Activated naive CD8-positive, alpha-beta T cell (primary cell): ENCODE measurements around the gene GANC.

Experiments
- H3K27ac Mint-ChIP-seq: one replicate; pipeline ENCODE4 v1.8.0; 2021; ENCODE audit warnings: mixed read lengths
- H3K27me3 Mint-ChIP-seq: one replicate; pipeline ENCODE4 v1.8.0; 2021; ENCODE audit warnings: mixed read lengths
- H3K36me3 Mint-ChIP-seq: one replicate; pipeline ENCODE4 v1.8.0; 2021; ENCODE audit warnings: mixed read lengths
- H3K4me1 Mint-ChIP-seq: one replicate; pipeline ENCODE4 v1.8.0; 2021; ENCODE audit warnings: low read depth, mixed read lengths
- H3K4me3 Mint-ChIP-seq: one replicate; pipeline ENCODE4 v1.8.0; 2021; ENCODE audit warnings: mild to moderate bottlenecking, mixed read lengths
- H3K9me3 Mint-ChIP-seq: one replicate; pipeline ENCODE4 v1.8.0; 2021; ENCODE audit warnings: low read depth, mixed read lengths

Gene GANC

DNA sequence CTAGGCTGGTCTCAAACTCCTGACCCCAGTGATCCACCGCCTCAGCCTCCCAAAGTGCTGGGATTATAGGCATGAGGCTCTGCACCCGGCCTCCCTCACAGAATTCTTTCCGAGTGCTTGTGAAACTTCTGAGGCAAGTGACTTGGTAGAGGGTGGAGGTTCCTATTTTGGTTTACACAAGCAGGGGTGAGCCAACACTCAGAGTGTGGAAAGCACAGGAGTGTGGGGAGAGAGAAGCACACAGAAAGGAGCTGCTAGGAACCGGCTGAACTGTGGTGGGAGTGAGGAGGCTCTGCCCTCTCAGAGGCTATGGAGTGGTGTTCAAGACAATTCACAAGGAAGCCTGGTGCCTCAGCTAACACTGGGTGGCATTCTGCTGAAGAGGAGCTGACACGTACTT lies 94.0 kb downstream of the GANC start:
- Mint-ChIP-seq H3K4me1 (no peaks in the 10 kb centered on the region), H3K36me3 (peaks cover 11% of the 10 kb centered on the region), H3K27ac (no peak overlapping the region), H3K27me3 (no peaks in the 10 kb centered on the region), H3K9me3 (no peaks in the 10 kb centered on the region), H3K4me3 (no peak overlapping the region)

DNA sequence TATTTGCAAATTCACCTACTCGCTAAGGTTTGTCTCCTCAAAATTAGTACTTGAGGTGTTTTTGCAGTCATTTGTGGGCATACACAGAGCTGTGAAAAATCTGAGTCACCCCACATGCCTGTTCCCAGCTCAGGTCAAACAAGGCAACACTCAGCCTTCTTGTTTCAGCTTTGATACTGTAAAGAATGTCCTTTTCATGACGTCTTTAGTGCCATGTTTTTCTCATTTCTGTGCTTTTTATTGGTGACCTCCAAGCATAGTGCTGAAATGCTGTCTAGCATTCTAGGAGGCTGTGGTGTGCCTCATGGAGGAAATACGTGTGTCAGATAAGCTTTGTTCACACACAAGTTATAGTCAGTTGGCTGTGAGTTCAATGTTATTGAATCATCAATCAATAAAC lies 95.1 kb downstream of the GANC start:
- Mint-ChIP-seq H3K9me3 (no peaks in the 10 kb centered on the region), H3K27me3 (no peaks in the 10 kb centered on the region), H3K4me3 (no peak overlapping the region), H3K36me3 (peaks cover 9% of the 10 kb centered on the region), H3K4me1 (no peaks in the 10 kb centered on the region), H3K27ac (no peak overlapping the region)

DNA sequence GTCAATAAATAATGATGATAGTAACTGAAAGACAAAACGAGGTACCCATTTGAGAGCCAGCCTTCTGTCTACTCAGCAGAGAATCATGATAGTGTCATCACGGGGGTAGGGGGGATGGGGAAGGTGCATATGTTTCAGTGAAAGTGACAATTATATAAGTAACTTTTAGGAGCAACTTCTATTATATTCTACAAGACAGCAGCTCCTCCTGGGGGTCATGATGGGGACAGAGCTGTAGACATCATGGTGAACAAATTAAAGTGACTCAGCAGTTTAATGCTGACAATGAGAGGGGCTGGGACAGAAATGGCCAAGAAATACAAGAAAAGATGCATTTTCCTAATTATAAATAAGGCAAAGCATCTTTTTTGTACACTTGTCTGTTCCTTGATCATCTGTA lies 98.1 kb downstream of the GANC start:
- Mint-ChIP-seq H3K4me3 (no peak overlapping the region), H3K9me3 (no peaks in the 10 kb centered on the region), H3K4me1 (no peaks in the 10 kb centered on the region), H3K27ac (no peak overlapping the region), H3K36me3 (peaks cover 3% of the 10 kb centered on the region), H3K27me3 (no peaks in the 10 kb centered on the region)

DNA sequence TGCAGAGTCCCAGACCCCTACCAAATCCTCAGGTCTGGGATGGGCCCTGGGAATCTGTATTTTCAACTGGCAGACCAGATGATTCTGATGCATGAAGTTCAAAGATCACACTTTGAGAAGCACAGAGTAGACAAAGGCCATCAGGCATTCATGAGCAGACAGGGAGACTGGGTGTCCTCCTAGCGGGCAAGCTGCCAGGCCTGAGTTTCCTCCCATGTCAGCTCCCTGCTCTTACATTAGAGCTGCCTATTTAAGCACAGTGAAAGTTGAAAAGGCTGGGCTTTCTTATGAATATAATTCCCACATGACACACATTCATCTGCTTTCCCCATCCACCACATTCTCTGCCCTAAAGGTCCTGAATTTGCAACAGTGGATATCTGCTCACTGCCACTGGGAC lies 100.3 kb downstream of the GANC start:
- H3K27me3 Mint-ChIP-seq, result no peaks in the 10 kb centered on the region
- H3K9me3 Mint-ChIP-seq, result peaks cover 5% of the 10 kb centered on the region
- H3K36me3 Mint-ChIP-seq, result peaks cover 3% of the 10 kb centered on the region
- H3K4me3 Mint-ChIP-seq, result no peak overlapping the region
- H3K4me1 Mint-ChIP-seq, result no peaks in the 10 kb centered on the region
- no peak overlapping the region for H3K27ac Mint-ChIP-seq

DNA sequence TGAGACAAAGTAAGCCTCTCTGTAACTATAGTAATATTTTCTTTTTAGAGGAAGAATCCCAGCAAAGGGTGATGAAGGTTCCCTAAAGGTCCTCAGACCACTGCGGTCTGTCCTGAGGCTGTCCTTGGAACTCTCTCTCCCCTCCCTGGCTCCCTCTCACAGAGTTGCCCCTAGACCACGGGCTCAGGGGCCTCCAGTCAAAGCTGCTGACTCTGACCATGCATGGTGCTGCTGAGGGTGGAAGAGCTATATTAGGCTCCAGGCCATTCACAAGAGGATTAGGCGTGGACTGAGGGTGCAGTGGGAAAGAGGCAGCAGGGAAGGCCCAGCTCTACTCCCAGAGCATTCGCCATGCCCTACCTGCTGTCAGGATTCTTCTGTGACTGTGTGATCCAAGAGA lies 100.9 kb downstream of the GANC start:
- no peaks in the 10 kb centered on the region for H3K27me3 Mint-ChIP-seq
- peaks cover 10% of the 10 kb centered on the region for H3K9me3 Mint-ChIP-seq
- H3K4me1 Mint-ChIP-seq, result no peaks in the 10 kb centered on the region
- no peak overlapping the region for H3K4me3 Mint-ChIP-seq
- no peak overlapping the region for H3K27ac Mint-ChIP-seq
- H3K36me3 Mint-ChIP-seq, result peaks cover 6% of the 10 kb centered on the region

DNA sequence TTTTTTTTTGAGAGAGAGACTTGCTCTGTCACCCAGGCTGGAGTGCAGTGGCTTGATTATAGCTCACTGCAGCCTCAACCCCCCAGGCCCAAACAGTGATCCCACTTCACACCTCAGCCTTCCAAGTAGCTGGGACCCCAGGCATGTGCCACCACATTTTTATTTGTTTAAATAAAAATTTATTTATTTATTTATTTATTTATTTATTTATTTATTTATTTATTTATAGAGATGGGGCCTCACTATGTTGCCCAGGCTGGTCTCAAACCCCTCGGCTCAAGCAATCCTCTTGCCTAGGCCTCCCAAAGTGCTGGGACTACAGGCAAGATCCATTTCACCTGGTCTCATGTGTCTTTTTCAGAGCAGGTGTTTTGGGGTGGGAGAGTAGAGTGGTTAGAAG lies 101.8 kb downstream of the GANC start:
- H3K27ac Mint-ChIP-seq, result no peak overlapping the region
- H3K27me3 Mint-ChIP-seq, result no peaks in the 10 kb centered on the region
- no peaks in the 10 kb centered on the region for H3K4me1 Mint-ChIP-seq
- peaks cover 10% of the 10 kb centered on the region for H3K36me3 Mint-ChIP-seq
- H3K9me3 Mint-ChIP-seq, result peaks cover 13% of the 10 kb centered on the region
- no peak overlapping the region for H3K4me3 Mint-ChIP-seq

DNA sequence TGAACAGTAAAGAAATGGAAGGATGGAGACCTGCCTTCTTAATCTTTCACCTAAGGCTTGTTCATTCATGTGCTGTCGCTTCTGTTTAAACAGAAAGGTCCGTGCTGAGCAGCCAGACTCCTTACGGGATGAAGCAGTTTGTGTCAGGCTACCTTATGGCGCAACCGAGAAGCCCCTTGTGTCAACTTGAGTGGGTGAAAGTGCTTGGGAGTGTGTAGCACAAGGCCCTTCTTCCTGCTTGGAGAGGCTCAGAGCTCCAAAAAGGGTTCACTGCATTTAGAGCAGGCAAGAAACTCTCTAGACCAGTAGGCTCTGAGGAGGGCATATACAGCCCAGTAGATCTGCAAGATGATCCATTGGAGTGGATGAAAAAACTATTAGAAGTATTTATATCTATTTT lies 102.3 kb downstream of the GANC start:
- no peaks in the 10 kb centered on the region for H3K27me3 Mint-ChIP-seq
- H3K4me3 Mint-ChIP-seq, result no peak overlapping the region
- H3K4me1 Mint-ChIP-seq, result no peaks in the 10 kb centered on the region
- H3K9me3 Mint-ChIP-seq, result peaks cover 13% of the 10 kb centered on the region
- H3K27ac Mint-ChIP-seq, result no peak overlapping the region
- peaks cover 10% of the 10 kb centered on the region for H3K36me3 Mint-ChIP-seq

DNA sequence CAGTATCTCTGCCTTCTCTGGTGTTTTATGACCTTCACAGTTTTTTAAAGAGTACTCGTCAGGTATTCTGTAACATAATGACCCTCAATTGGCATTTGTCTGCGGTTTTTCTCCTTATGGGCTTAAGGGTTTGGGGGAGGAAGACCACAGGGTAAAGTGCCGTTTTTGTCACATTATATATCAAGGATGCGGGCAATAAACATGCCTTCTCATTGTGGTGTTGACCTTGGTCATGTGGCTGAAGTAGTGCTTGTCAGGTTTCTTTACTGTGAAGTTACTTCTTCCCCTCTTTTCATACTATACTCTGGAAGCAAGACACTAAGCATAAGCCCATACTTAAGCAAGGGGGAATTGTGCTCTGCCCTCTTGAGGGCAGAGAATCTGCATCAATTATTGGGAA lies 102.9 kb downstream of the GANC start:
- H3K27ac Mint-ChIP-seq, result no peak overlapping the region
- H3K9me3 Mint-ChIP-seq, result peaks cover 13% of the 10 kb centered on the region
- no peak overlapping the region for H3K4me3 Mint-ChIP-seq
- no peaks in the 10 kb centered on the region for H3K27me3 Mint-ChIP-seq
- H3K4me1 Mint-ChIP-seq, result no peaks in the 10 kb centered on the region
- H3K36me3 Mint-ChIP-seq, result peaks cover 7% of the 10 kb centered on the region

DNA sequence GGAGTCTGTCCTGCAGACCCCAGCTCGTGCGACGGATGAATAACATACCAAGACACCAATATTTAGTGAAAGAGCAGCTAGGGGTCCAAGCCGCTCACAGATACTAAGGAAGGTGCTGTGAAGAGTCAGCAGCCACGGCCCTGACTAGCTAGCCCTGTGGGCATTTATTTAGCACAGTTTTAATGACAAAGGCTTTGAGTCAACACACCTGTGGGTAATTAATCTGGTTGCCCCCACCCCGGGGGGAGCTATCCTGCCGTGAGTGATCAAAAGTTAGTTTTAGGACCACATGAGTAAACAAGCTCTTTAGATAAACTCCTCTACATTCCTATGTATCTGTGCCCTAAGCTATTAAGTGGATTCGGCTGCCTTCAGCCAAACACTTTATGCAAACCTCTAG lies 105.0 kb downstream of the GANC start:
- Mint-ChIP-seq H3K9me3 (peaks cover 13% of the 10 kb centered on the region), H3K4me3 (no peak overlapping the region), H3K27me3 (no peaks in the 10 kb centered on the region), H3K36me3 (peaks cover 10% of the 10 kb centered on the region), H3K4me1 (no peaks in the 10 kb centered on the region), H3K27ac (no peak overlapping the region)

DNA sequence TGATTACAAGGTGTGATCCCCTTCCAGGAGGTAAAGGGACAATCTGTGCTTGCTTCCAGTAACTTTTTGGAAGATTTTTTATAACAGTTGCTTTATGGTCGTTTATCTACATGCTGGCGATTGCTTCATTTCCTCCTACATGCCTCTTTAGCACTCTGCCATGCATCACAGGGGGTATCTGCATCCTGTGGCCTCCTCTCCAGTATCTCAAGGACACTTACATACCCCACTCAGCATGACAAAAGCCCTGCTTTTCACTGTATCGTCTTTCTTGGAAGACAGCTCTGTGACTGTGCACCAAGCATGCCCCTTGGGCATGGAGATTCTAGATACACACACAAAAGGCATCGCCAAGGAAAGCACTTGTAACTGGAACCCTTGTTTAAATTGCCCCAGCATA lies 111.6 kb downstream of the GANC start:
- Mint-ChIP-seq H3K9me3 (no peaks in the 10 kb centered on the region), H3K4me1 (no peaks in the 10 kb centered on the region), H3K36me3 (peaks cover 2% of the 10 kb centered on the region), H3K4me3 (no peak overlapping the region), H3K27me3 (no peaks in the 10 kb centered on the region), H3K27ac (no peak overlapping the region)

DNA sequence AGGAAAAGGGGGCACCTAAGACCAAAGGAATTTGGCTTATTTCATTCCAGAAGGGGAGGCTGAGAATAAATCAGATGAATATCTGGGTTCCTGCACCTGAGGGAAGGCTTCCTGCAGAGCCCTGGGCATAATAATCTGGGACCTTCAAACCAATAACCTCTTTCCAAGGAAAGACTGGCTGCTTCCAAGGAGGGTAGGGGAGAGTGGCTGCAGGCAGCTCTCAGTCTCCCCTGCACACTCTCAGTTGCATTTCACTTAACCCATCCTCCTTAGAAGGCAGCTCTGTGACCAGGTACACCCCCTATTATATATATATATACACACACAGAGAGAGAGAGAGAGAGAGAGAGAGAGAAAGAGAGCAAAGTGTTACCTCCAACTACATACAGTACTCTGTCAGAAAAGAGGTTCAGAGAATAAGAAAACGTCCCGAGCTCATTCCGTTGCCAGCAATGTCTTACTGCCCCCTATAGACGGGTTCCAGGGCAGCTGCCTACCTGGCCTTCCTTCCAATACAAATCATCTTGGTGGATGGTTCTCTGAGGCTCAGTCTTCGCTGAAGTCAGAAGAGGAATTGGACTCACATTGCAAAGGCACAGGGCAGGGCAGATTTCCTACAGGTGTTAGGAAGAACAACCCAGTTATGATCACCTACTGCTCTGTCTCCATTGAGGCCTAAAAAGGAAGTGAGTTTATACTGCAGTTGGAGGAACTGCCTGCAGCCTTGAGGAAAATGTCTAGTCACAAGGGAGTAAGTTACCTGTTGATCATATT lies 112.4 kb downstream of the GANC start:
- Mint-ChIP-seq H3K27ac (no peak overlapping the region), H3K4me3 (no peak overlapping the region), H3K4me1 (no peaks in the 10 kb centered on the region), H3K36me3 (peaks cover 5% of the 10 kb centered on the region), H3K27me3 (no peaks in the 10 kb centered on the region), H3K9me3 (no peaks in the 10 kb centered on the region)

DNA sequence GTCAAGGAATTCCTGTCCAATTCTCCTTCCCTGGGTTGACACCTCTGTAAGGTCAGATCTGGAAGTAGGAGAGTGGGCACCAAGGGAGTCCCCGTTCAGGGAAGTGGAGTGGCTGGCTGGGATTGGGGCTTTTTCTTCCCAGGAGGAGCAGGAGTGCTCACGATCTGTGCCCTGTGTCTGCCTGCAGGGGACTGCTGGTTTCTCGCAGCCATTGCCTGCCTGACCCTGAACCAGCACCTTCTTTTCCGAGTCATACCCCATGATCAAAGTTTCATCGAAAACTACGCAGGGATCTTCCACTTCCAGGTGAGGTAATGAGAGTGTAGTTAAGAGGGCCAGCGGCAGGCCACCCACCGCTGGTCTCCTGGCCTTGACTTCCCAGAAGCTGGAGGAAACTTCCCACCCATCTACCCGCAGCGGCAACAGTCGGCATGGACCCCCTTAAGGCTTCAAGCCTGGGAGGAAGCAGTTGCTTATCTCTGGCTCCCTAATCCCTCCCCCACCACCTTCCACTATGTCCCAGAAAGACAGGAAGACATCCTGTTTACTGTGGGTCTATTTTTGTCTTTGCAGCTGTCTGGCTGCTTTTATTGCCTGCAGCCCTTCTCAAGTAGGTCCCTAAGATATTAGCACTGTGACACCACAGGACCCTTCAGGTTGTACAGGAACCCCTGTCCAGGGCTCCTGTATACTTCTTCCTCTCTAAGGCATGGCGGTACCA lies 113.1 kb downstream of the GANC start:
- H3K4me3 Mint-ChIP-seq, result no peak overlapping the region
- H3K36me3 Mint-ChIP-seq, result peaks cover 5% of the 10 kb centered on the region
- no peaks in the 10 kb centered on the region for H3K9me3 Mint-ChIP-seq
- no peaks in the 10 kb centered on the region for H3K4me1 Mint-ChIP-seq
- H3K27ac Mint-ChIP-seq, result no peak overlapping the region
- H3K27me3 Mint-ChIP-seq, result no peaks in the 10 kb centered on the region

DNA sequence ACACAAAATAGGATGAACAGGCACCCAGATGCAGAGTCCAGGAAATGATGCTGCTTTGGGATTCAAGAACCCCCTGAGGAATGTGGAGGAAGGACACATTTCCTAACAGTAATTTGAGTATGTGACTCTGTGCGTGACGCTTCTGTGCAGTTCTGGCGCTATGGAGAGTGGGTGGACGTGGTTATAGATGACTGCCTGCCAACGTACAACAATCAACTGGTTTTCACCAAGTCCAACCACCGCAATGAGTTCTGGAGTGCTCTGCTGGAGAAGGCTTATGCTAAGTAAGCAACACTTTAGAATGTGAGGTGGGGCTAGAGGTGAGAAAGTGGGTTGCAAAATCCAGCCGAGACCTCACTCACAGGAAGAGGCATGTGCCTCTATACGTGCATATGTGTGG lies 114.6 kb downstream of the GANC start:
- Mint-ChIP-seq H3K27me3 (no peaks in the 10 kb centered on the region), H3K4me3 (no peak overlapping the region), H3K36me3 (peaks cover 5% of the 10 kb centered on the region), H3K27ac (no peak overlapping the region), H3K4me1 (no peaks in the 10 kb centered on the region), H3K9me3 (no peaks in the 10 kb centered on the region)

DNA sequence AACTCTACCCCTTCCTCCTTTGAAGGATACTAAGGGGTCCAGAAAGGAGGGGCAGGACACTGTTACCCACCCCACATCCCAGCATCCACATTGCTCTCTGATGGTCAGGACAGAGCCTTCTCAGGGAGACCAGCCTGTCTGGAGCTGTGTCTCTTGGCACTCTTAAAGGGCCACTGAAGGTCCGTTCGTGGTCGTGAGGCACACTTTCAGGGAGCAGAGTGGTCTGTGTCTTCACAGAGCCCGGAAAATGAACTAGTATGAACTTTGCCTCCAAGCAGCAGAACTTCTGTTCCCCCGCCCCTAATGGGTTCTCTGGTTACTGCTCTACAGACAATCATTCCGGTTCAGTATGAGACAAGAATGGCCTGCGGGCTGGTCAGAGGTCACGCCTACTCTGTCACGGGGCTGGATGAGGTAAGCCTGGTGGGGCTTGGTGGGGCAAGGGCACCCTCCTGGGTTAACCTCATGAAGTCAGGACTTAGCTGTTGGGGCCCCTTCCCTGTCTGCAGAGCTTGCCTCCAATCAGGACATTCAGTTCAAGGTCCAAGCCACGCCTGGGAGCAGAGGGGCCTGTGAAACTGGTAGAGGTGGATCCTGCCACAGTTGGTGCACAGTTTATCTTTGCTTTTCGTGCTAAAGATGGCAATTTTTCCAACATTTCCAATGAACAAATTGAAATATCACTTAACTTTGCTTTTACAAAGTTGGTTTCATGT lies 119.5 kb downstream of the GANC start:
- H3K9me3 Mint-ChIP-seq, result no peaks in the 10 kb centered on the region
- no peak overlapping the region for H3K27ac Mint-ChIP-seq
- H3K27me3 Mint-ChIP-seq, result no peaks in the 10 kb centered on the region

DNA sequence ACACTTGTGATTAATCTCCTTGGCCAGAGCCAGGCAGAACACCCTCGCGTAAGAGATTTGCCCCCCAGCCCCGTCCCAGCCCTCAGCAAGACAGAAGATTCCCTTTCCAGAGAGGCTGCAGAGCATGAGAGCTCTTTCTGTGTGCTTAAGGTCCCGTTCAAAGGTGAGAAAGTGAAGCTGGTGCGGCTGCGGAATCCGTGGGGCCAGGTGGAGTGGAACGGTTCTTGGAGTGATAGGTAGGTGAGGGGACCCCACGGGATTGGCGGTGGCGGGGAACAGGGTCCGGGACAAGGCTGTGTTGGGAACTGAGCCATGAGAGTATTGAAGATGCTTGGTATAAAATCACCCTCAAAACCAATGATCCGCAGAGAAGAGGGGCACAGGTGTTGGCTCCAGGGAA lies 121.1 kb downstream of the GANC start:
- peaks cover 2% of the 10 kb centered on the region for H3K36me3 Mint-ChIP-seq
- no peaks in the 10 kb centered on the region for H3K4me1 Mint-ChIP-seq
- no peaks in the 10 kb centered on the region for H3K27me3 Mint-ChIP-seq
- no peaks in the 10 kb centered on the region for H3K9me3 Mint-ChIP-seq
- no peak overlapping the region for H3K4me3 Mint-ChIP-seq
- no peak overlapping the region for H3K27ac Mint-ChIP-seq

More for the DNA sequence above, 119.5 kb downstream of the GANC start:
- H3K4me1 Mint-ChIP-seq, result no peaks in the 10 kb centered on the region
- H3K36me3 Mint-ChIP-seq, result peaks cover 2% of the 10 kb centered on the region
- H3K4me3 Mint-ChIP-seq, result no peak overlapping the region
